ENCODE data around the gene M1AP.

- TF ChIP-seq CTCF (conservative IDR thresholded peaks at IDR 0.05; ENCODE audit: low read depth, low read length) (no peak), EZH2phosphoT487 (IDR thresholded peaks at IDR 0.05; ENCODE audit: borderline replicate concordance, low read length) (no peak)
Measured at GRCh38 chr2:74573747-74574562, 74.2 kb downstream of the M1AP start.
